RKO (cell line): Measurements from ENCODE around the gene U2AF1.
"Not testable (repeated sequence)": the region's sequence is repeated elsewhere in the genome, so short reads cannot be mapped to it uniquely, and the experiment has no call there.

ENCODE experiments used
- DNase-seq: peaks from one replicate; pipeline ENCODE4 v3.0.0-alpha.2; 2016; ENCODE audit warnings: low spot score

The U2AF1 gene

GRCh38 chr21:43106965-43107793, at the start of gene U2AF1:
U2AF1 (minus strand) TSS chr21:43107570; CDS start chr21:43107494, 76 bp downstream.
- not testable (repeated sequence) for DNase-seq

DNA sequence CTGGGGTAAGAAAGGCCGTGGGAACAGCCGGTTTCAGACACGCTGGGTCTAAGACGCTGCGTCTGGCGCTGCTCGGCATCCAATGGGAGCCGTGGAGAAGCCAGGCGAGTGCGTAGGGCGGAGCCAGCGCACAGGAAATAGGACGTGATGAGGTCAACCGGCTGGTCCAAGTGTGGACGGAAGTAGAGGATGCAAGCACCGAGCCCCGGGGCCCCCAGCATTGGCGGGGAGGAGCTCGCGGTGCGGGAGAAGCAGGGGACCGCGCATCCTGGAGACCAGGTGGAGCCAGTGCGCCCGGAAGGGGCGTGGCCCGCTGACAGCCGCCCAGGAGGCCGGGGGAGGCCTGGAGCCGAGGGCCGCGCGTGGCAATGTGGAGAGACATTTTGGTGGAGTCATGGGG, 46.2 kb upstream of the U2AF1 start:
- DNase-seq = not testable (repeated sequence)

DNA sequence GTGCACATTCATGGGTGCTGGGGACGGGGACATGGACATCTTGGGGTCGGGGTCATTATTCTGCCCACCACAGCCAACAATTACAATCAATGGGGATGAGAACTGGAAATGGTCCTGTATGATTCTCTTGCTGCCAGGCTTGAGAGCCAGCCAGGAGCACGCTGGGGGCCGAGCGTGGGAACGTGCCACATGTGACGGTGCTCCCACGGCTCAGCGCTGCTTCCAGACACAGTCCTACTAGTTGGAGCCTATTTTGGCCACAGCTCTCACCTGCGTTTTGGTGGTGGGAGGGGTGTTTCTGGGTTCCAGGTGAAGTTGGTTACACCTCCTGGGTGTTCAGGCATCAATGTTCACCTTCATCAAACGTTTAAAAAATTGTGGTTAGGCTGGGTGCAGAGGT, 42.0 kb upstream of the U2AF1 start:
- not testable (repeated sequence) for DNase-seq

GRCh38 chr21:43147999-43148398, 40.6 kb upstream of the U2AF1 start:
- DNase-seq = not testable (repeated sequence)

DNA sequence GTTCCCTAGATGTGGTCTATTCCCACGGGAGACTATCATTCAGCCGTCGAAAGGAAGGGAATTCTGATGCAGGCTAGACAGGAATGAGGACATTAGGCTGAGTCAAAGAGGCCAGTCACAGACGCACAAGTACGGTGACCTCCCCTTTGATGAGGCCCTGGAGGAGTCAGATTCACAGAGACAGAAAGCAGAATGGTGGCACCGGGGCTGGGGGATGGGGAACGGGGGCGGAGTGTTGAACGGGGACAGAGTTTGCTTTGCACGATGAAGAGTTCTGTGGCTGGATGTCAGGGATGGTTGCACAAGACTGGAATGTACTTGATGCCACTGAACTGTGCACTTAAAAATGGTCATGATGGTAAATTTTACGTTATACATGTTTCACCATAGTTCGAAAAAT, 39.3 kb upstream of the U2AF1 start:
- DNase-seq = not testable (repeated sequence)

DNA sequence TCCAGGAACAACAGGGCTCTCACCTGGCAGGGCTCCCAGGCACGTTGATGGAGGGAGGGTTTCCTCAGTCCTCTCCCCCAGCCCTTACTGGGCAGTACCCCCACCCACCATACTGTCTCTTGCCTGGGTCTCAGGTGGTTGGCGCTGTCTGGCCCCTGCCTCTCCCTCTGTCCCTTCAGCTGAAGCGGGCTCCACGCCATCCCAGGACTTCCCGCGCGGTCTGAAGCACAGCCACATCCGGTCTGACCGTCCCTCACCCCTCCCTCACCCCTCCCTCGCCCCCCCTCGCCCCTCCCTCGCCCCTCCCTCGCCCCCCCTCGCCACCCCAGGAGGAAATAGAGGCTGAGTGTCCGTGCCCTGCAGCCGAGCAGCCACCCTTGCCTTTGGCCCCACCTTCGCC, 34.0 kb upstream of the U2AF1 start:
- DNase-seq = not testable (repeated sequence)

GRCh38 chr21:43138944-43139343, 31.6 kb upstream of the U2AF1 start:
- not testable (repeated sequence) for DNase-seq

DNA sequence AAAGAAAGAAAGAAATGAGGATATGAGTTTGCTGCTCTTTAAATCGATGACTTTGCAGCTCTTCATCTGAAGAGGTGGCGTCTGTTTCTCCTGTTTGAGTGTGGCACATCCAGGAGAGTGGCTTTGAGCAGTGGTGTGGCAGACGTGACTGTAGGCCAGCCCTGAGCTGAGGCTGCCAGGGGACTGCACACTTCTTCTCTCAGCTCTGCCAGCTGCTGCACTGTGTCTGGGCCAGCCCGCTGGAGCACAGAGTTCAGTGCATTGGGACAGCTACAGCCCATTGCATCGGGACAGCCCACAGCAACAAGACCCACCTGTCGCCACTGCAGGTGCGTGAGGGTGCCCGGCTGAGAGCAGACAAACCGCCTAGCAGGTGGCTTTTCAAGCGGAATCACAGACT, 27.1 kb upstream of the U2AF1 start:
- DNase-seq = not testable (repeated sequence)

GRCh38 chr21:43130094-43130493, 22.7 kb upstream of the U2AF1 start:
- DNase-seq = not testable (repeated sequence)

GRCh38 chr21:43115956-43116355, 8.6 kb upstream of the U2AF1 start:
- not testable (repeated sequence) for DNase-seq

DNA sequence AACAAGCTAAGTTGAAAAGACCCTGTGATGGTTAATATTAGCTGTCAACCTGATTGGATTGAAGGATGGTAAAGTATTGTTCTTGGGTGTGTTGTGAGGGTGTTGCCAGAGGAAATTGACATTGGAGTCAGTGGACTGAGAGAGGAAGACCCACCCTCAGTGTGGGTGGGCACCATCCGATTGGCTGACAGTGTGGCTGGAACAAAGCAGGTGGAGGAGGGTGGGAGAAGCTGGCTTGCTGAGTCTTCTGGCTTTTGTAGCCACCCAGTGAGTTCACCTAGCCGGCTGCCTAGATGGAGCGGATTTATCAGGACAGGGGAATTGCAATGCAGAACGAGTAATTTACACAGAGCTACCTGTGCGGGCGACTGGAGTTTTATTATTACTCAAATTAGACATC, 7.1 kb upstream of the U2AF1 start:
- not testable (repeated sequence) for DNase-seq

DNA sequence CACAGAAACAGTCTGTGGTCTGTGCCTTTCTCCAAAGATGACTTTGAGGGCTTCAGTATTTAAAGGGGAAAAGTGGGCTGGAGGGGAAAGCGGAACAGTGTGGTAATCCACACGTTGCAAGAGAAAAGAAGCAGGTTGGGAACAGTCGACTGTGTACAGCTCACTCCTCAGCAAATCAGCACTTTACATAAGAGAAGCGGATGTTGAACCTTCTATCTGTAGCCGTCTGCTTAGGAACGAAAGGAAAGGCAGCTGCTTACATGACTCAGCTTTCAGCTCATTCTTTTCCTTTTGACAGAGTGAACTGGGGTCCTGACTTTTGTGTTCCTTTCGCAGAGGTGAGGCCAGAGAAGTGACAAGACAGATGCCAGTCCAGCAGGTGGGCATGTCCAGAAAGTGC, 1.6 kb upstream of the U2AF1 start:
- not testable (repeated sequence) for DNase-seq

DNA sequence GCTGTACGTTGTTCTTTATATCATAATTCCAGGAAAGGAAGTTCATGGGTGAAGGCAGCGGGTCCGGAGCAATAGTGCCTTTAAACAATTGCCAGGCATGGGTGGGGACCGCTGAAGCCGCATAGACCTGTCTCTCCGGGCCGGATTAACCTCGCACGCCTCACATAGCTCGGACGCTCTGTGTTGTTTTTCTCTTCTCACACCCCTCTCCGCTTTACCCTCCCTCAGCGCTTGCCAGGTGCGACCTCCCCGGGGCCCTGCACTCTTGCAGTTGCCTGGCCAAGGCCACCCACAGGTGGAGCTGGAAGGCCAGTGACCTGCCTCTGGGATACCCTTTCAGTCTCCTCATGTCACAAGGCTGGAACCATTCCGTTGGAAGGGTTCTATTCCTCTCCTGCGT, 807 bp upstream of the U2AF1 start:
- DNase-seq = not testable (repeated sequence)

DNA sequence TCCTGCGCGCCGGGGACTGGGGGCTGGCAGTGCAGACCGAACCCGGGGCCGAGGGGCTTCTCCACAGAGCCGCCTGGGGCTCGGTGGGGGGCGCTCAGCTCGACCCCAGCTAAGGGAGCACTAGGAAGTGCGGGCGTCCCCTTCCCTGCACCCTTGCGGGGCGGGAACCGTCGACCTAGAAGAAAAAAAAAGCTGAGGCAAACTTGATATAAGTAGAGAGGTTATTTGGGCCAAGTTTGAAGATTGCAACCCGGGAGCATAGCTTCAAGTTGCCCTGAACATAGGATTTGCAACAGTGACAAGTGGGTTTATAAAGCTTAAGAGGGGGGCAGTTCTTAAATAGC, 396 bp upstream of the U2AF1 start:
- DNase-seq = not testable (repeated sequence)

DNA sequence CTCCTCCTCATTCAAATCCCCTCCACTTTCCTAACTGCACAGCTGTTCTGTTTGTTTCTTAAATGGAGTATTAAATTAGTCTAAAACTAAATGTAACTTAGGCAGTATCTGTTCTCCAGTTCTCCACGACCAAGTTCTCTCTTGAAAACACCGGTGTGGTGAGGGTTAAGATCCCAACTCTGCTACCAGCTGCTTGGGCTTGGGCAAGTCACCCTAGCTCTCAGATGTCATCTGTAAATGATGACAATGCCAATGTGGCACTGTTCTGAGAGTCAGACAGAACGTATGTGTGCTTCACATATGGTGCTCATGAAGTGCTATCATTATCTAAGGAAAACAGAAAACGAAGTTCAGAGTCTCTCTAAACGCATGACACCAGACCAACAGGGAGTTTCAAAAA, 2.7 kb downstream of the U2AF1 start:
- DNase-seq = not testable (repeated sequence)

DNA sequence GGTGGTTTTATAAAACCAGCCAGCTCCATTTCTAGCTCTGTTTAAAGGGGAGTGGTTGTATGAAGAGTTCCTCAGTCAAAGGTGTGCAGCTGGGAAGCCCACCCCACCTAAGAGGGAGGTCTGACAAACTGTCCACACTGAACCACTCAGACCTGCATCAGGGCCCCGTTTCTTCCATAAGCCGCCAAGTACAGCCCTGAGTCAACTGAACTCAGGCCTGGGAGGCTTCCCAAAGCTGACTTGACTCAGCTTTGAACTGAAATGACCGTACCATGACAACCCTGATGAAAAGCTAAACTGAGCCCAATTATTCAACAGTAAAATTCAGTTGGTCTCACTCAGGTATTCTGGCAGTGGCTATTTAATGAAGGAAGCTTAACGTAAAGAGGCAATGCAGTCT, 5.1 kb downstream of the U2AF1 start:
- DNase-seq = not testable (repeated sequence)

GRCh38 chr21:43101676-43102075, 5.7 kb downstream of the U2AF1 start:
- DNase-seq = not testable (repeated sequence)

- not testable (repeated sequence) for DNase-seq
Observed at GRCh38 chr21:43101000-43101399, 6.4 kb downstream of the U2AF1 start.

GRCh38 chr21:43091979-43092614, 15.3 kb downstream of the U2AF1 start:
- DNase-seq = not testable (repeated sequence)

DNA sequence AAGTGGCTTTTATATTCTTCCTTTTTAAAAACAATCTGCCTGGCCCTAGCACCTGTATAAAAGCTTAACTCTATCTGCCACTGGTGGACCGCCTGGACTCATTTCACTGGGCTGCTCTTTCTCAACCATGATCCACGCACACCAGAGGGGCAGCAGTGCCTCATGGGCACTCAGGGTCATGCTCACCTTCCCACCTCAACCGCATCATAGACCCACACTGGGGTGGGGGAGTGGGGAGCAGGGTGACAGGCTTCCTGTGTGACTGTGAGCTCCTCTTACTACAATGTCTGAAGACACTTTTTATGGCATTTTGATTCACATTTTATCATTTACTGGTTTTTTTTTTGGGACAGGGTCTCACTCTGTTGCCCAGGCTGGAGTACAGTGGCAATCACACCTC, 16.4 kb downstream of the U2AF1 start:
- not testable (repeated sequence) for DNase-seq

- not testable (repeated sequence) for DNase-seq
Observed at GRCh38 chr21:43089463-43089862, 17.9 kb downstream of the U2AF1 start.

GRCh38 chr21:43082587-43083300, 24.6 kb downstream of the U2AF1 start:
- DNase-seq = not testable (repeated sequence)

- DNase-seq = not testable (repeated sequence)
Observed at GRCh38 chr21:43076643-43077042, 30.7 kb downstream of the U2AF1 start.
